SW 1271 (cell line): ENCODE data around the gene APOB.

Source experiments
- DNase-seq, 2 experiments: peaks; one replicate each; lab custom pipeline; 2025; lab: John Stamatoyannopoulos, UW

Gene APOB

GRCh38 chr2:21019000-21019677 lies 24.7 kb downstream of the APOB start:
- no peak for DNase-seq

GRCh38 chr2:21018290-21018689 lies 25.6 kb downstream of the APOB start:
- no peak for DNase-seq

- no peak for DNase-seq
These were observed 26.1 kb downstream of the APOB start for GRCh38 chr2:21017748-21018276.

- DNase-seq: no peak
These were observed 28.6 kb downstream of the APOB start for GRCh38 chr2:21015281-21015645.

- no peak for DNase-seq
These were observed 29.3 kb downstream of the APOB start for GRCh38 chr2:21014364-21015280.

DNA sequence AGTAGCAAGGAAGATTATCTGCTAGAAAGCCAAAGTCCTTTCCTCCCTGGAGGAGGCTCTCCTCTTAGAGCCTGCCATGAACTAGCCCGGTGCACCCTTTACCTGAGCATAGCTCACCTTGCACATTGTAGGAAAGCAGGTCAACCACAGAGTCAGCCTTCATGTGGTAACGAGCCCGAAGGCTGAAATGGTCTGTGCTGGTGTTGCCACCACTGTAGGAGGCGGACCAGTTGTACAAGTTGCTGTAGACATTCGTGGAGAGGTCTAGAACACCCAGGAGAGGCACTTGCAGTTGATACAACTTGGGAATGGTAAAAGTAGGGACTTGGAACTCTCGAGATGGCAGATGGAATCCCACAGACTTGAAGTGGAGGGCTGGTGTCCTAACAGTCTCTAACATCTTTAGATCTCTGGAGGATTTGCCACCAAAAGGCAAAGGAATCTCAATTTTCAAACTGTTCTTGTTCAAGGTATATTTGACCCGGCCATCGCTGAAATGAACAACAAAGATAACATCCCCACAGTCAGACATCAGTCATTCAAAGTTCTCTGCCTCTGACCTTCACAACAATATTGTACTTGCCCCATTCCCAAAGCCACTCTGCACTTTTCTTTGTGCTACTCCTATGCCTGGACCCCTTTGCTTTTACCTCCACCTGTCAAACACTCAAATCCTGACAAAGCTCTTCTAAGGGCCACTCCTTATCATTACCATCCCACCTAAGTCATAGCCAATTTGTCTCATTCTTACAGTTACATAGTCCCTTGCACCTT lies 30.6 kb downstream of the APOB start:
- DNase-seq: no peak

DNA sequence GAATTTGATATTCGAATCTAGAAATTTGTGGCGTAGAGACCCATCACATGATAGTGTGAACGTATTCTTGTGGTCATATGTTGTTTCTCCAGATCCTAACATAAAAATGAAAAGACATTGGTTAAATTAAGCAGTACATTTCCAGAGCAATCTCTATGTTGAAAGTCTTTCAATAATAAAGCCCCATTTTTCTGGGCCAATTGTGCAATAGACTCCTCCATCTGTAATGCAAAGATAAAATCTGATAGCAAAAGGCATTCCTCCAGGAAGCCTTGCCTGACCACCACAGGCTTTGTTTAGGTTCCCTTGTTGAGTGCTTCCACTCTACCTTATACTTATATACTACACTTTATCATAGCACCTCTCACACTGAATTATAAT lies 31.3 kb downstream of the APOB start:
- no peak for DNase-seq

- no peak for DNase-seq
These were observed 31.9 kb downstream of the APOB start for GRCh38 chr2:21011876-21012556.

- DNase-seq: no peak
These were observed 32.4 kb downstream of the APOB start for GRCh38 chr2:21011453-21011852.

DNA sequence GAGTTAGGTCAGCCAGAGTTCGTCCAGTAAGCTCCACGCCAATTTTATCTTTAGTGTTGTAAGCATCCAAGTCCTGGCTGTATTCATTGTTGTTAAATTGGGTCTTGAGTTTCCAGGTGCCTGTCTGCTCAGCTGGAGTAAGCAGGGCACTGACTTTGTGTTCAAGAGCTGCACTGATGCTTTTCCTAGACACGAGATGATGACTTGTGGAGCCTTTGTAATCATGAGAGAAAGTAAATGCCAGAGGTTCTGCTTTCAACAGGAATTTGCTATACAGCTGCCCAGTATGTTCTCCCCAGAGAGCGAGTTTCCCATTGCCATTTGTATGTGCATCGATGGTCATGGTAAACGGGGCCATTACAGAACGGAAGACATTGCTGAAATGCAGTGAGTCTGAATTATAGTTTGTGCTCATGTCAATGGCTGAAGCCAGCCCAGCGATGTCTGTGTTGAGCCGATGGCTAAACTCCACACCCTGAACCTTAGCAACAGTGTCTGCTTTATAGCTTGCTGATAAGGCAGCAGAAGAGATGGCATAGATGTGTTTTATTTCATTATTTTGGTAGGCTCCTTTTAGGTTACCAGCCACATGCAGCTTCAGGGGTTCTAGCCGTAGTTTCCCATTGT lies 32.9 kb downstream of the APOB start:
- no peak for DNase-seq

DNA sequence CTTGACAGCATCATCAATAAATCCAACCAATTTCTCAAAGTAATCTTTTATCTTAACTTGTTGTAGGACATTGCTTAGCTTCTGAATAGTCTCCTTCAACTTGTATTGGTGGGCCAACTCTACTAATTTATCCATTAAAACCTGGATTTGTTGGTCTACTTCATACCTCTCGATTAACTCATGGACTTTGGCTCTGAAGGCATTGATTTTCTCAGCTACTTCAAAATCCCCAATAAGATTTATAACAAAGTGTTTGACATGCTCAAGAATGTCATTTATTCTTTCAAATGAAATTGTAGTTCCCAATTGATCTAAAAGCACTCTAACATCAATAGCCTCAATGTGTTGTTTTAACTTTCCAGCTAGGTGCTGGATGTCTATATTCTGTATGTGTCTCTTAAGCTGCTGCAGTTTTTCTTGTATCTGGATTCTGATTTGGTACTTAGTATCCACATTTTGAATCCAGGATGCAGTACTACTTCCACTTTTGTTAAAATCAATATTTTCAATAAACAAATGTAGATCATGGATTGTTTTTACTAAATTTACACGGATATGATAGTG lies 34.1 kb downstream of the APOB start:
- no peak for DNase-seq

- no peak for DNase-seq
These were observed 34.8 kb downstream of the APOB start for GRCh38 chr2:21008790-21009661.

GRCh38 chr2:21008014-21008789 lies 35.7 kb downstream of the APOB start:
- no peak for DNase-seq

GRCh38 chr2:21007129-21008013 lies 36.5 kb downstream of the APOB start:
- no peak for DNase-seq

- no peak for DNase-seq
These were observed 37.3 kb downstream of the APOB start for GRCh38 chr2:21006423-21007128.

DNA sequence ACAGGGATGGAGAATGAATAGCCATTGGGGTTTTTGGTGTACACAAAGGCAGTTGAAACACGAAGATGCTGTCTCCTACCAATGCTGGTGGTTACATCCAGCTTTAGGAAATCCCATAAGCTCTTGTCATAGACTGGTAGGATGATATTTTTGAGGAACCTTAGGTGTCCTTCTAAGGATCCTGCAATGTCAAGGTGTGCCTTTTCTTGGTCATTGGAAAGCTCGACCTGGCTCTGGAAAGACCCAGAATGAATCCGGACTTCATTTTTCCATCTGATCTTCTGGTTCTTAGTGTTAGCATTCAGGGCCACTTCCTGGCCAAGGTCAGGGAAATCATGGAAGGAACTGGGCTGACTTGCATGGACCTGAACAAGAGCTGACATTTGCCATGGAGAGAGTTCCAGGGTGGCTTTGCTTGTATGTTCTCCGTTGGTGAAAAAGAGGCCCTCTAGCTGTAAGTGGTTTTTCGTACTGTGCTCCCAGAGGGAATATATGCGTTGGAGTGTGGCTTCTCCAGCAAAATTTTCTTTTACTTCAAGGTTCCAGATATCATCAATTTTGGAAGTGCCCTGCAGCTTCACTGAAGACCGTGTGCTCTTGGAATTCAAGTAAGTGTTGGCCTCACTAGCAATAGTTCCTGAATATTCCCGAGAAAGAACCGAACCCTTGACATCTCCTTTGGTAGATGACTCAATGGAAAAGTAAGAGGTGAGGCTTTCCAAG lies 38.0 kb downstream of the APOB start:
- no peak for DNase-seq
